ENCODE data around the gene CLEC11A. TPM values are rescaled to one million over a fixed set of nuclear protein-coding genes. Genes with fewer than 3 reads are reported as not detected.
"Not testable (repeated sequence)": the region's sequence is repeated elsewhere in the genome, so short reads cannot be mapped to it uniquely, and the experiment has no call there.

Gene CLEC11A
- polyA plus RNA-seq, 4 donors, result 22.8 to 39.3 (median 25.6) TPM

DNA sequence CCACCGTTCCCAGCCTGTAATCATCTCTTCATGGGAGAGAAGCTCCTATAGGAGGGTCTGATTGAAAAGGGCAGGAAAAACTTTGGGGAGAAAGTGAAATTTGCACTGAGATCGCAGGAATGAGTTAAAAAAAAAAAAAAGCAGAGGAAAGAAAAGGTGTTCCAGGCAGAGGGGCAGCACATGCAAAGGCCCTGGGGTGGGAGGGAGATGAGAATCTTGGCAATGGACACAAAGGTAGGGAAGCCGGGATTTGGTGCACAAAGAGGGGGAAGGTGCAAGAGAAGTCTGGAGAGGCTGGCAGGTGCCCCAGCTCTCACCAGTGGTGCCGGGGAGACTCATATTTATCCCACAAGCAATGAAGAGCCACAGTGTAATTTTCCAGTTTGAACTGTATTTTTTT is 30.7 kb downstream of the CLEC11A start:
- DNase-seq (ENCODE audit: low read depth in 4 of 4, low spot score in 3 of 4), result no peak

DNA sequence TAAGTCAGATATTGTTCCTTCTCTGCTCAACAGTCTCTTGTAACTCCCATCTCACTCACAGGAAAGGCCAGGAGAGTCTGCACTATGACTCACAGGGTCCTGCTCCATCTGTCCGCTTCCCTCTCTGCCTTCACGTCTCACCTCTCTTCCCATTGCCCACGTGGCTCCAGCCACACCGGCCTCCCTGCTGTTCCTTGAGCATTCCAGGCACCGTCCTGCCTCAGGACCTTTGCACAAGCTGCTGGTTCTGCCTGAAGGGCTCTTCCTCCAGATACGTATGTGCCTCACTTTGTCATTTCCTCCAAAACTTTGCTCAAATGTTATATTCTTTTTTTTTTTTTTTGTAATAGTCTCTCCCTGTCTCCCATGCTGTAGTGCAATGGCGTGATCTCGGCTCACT is 33.1 kb downstream of the CLEC11A start:
- DNase-seq (ENCODE audit: low read depth in 4 of 4, low spot score in 3 of 4), result not testable (repeated sequence)

DNA sequence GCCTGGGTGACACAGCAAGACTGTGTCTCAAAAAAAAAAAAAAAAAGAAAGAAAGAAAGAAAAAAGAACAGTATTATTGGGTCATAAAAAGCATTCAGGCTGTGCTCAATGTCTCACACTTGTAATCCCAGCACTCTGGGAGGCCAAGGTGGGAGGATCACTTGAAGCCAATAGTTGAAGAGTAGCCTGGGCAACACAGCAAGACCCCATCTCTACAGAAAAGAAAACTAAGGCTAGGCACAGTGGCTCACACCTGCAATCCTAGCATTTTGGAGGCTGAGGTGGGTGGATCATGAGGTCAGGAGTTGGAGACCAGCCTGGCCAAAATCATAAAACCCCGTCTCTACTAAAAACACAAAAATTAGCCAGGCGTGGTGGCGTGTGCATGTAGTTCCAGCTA is 34.5 kb downstream of the CLEC11A start:
- DNase-seq (ENCODE audit: low read depth in 4 of 4, low spot score in 3 of 4), result not testable (repeated sequence)

DNA sequence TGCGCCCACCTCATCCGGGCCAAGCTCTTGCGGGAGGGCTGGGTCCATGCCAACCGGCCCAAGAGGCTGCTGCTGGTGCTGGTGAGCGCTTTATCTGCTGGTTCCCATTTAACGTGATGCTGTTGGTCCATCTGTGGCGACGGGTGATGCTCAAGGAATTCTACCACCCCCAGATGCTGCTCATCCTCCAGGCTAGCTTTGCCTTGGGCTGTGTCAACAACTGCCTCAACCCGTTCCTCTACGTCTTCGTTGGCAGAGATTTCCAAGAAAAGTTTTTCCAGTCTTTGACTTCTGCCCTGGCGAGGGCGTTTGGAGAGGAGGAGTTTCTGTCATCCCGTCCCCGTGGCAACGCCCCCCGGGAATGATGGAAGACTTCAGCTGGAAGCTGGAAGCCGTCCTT is 35.9 kb downstream of the CLEC11A start:
- DNase-seq (ENCODE audit: low read depth in 4 of 4, low spot score in 3 of 4), result not testable (repeated sequence)

DNA sequence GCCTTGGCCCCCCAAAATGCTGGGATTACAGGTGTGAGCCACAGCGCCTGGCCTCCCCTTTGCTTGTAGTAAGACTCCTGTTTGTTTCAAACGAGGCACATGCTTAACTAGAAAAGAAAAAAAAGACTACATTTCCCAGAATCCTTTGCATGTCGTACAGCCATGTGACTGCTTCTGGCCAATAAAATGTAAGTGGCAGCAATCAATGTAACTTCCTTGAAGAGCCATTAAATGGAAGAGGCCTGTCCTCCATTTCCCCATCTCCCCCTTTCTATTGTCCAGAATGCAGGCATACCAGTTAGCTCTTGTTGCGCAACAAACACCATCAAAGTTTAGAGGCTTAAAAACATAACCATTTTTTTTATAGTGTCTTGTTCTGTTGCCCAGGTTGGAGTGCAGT is 36.7 kb downstream of the CLEC11A start:
- DNase-seq (ENCODE audit: low read depth in 4 of 4, low spot score in 3 of 4), result no peak

DNA sequence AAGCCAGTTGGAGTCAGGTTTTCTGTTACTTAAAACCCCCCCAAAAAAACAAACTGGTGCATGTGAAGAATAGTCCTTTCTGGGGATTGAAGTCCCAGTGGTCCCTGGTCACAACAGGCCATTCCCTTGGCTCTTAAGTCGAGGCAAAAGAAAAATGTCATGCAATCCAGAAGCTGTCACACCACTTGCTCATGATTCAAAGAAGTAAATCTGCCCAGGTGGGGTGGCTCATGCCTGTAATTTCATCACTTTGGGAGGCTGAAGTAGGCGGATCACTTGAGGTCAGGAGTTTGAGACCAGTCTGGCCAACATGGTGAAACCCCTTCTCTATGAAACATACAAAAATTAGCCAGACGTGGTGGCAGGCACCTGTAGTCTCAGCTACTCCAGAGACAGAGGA is 38.3 kb downstream of the CLEC11A start:
- not testable (repeated sequence) for DNase-seq (ENCODE audit: low read depth in 4 of 4, low spot score in 3 of 4)

DNA sequence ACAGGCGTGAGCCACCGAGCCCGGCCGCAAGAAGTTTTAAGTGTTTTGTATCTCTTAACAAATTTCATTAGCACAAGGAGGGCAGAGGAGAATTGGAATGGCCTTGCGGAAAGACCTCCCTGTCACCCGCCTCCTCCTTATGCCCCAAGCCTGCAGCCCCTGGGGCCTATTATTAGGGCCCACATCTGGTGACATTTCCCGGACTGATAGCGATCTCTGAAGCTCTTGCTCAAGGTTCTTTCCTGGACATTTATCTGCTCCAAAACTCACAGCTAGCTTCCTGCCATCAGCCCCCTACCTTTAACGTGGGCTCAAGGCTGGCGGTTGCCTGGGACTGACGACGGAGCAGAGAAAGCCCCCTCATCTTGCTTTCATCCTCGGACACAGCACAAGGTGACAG is 40.4 kb downstream of the CLEC11A start:
- DNase-seq (ENCODE audit: low read depth in 4 of 4, low spot score in 3 of 4), result not testable (repeated sequence)

DNA sequence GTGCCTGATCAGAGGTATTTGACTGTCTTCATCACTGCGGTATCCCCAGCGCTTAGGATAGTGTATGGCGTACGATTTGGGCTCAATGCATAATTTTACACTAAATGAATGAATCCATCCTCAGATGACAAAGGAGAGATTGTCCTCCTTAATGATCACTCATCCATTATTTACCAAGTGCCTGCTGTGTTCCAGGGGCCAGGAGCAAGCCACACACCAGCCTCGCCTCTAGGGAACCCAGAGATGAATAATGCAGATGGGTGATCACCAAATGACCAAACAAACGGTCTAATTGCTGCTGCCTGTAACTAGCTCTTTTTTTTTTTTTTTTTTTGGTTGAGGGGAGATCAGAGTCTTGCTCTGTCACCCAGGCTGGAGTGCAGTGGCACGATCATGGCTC is 41.2 kb downstream of the CLEC11A start:
- DNase-seq (ENCODE audit: low read depth in 4 of 4, low spot score in 3 of 4), result no peak

DNA sequence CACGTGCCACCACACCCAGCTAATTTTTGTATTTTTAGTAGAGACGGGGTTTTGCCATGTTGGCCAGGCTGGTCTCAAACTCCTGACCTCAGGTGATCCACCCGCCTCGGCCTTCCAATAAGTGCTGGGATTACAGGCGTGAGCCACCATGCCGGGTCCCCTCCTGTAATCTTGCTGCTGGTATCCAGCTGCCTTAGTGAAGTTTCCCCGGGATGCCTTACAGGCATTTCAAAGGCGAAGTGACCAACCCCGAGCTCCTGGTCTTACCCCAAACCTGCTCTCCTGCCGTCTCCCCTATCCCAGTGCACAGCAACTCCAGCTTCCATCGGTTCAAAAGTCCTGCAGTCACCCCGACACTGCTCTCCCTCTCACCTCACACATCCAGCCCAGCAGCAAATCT is 43.6 kb downstream of the CLEC11A start:
- DNase-seq (ENCODE audit: low read depth in 4 of 4, low spot score in 3 of 4), result not testable (repeated sequence)

DNA sequence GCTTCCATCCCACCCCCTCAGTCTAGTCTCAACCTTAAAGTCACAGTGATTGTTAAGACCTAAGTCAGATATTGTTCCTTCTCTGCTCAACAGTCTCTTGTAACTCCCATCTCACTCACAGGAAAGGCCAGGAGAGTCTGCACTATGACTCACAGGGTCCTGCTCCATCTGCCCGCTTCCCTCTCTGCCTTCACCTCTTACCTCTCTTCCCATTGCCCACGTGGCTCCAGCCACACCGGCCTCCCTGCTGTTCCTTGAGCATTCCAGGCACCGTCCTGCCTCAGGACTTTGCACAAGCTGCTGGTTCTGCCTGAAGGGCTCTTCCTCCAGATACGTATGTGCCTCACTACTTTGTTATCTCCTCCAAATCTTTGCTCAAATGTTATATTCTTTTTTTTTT is 44.1 kb downstream of the CLEC11A start:
- DNase-seq (ENCODE audit: low read depth in 4 of 4, low spot score in 3 of 4), result not testable (repeated sequence)

DNA sequence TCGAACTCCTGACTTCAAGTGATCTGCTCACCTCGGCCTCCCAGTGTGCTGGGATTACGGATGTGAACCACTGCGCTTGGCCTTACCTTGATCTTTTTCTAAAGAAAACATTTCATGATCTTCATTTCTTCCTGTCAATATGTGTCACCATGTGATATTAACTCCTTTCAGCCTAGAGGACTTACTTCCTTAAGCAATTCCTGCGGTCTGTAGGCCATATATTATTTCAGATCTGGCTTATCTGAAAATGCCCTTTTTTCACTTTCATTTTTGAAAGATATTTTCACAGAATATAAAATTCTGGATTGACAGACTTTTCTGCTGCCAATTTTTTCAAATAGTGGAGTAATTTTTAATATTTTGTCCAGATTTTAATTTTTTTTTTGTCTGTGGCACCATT is 45.1 kb downstream of the CLEC11A start:
- no peak for DNase-seq (ENCODE audit: low read depth in 4 of 4, low spot score in 3 of 4)

DNA sequence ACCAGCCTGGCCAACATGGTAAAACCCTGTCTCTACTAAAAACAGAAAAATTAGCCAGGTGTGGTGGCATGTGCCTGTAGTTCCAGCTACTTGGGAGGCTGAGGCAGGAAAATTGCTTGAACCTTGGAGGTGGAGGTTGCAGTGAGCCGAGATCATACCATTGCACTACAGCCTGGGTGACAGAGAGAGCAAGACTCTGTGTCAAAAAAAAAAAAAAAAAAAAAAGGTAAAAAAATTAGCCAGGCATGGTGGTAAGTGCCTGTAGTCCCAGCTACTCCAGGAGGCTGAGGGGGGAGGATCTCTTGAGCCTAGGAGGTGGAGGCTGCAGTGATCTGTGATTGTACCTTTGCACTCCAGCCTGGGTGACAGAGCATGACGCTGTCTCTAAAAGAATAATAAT is 47.0 kb downstream of the CLEC11A start, which contains the start of gene GPR32:
GPR32 (plus strand) TSS at position 301 of the 400 bp plus-strand sequence. CDS start 137 bp downstream, outside the sequence.
- DNase-seq (ENCODE audit: low read depth in 4 of 4, low spot score in 3 of 4), result not testable (repeated sequence)

DNA sequence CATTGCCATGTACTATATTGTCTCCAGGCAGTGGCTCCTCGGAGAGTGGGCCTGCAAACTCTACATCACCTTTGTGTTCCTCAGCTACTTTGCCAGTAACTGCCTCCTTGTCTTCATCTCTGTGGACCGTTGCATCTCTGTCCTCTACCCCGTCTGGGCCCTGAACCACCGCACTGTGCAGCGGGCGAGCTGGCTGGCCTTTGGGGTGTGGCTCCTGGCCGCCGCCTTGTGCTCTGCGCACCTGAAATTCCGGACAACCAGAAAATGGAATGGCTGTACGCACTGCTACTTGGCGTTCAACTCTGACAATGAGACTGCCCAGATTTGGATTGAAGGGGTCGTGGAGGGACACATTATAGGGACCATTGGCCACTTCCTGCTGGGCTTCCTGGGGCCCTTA is 47.7 kb downstream of the CLEC11A start:
- no peak for DNase-seq (ENCODE audit: low read depth in 4 of 4, low spot score in 3 of 4)

DNA sequence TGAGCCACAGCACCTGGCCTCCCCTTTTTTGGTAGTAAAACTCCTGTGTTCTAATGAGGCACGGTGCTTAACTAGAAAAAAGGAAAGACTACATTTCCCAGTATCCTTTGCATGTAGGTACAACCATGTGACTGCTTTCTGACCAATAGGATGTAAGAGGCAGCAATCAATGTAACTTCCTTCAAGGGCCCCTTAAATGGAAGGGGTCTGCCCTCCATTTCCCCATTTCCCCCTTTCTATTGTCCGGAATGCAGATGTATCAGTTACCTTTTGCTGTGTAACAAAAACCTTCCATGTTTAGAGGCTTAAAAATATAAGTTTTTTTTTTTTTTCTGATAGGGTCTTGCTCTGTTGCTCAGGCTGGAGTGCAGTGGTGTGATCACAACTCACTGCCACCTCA is 49.3 kb downstream of the CLEC11A start:
- DNase-seq (ENCODE audit: low read depth in 4 of 4, low spot score in 3 of 4), result no peak

DNA sequence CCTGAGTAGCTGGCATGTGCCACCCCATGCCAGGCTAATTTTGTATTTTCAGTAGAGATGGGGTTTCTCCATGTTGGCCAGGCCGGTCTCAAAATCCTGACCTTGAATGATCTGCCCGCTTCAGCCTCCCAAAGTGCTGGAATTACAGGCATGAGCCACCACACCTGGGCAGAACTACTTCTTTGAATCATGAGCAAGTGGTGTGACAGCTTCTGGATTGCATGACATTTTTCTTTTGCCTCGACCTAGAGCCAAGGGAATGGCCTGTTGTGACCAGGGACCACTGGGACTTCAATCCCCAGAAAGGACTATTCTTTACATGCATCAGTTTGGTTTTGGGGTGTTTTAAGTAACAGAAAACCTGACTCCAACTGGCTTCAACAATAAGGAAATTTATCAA is 49.7 kb downstream of the CLEC11A start:
- not testable (repeated sequence) for DNase-seq (ENCODE audit: low read depth in 4 of 4, low spot score in 3 of 4)

DNA sequence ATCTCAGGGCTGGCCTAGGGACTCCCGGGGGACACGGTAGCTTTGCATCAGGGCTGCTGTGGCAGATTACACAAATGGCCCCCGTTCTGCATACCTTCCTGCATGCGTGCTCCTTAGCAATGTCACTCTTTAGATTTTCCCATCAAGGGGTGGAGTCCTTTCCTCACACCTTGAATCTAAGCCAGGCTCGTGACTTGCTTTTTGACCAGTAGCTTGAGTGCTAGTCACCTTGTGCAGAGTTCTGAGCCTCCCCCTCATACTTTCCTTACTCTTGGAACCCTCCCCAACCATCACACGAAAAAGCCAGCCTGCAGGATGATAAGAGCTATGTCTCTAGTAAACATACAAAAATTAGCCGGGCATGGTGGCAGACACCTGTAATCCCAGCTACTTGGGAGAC is 50.3 kb downstream of the CLEC11A start:
- DNase-seq (ENCODE audit: low read depth in 4 of 4, low spot score in 3 of 4), result not testable (repeated sequence)

Other genes starting within 250 kb of the CLEC11A start
- 100 to 1,000 TPM; 115 to 189 (median 133) TPM for gene EMC10, start 246.9 kb upstream of the CLEC11A start, polyA plus RNA-seq (ENCODE audit: insufficient read length in 4 of 4)
- gene GARIN5A, start 246.5 kb upstream of the CLEC11A start, polyA plus RNA-seq (ENCODE audit: insufficient read length in 4 of 4), result 10 to 100 TPM in 1 of 4 donors, 1 to 10 TPM in 3; 7.7 to 10.3 (median 9.2) TPM
- 10 to 100 TPM in 1 of 4 donors, 1 to 10 TPM in 3; 6.7 to 16.9 (median 8.8) TPM for gene JOSD2, start 212.2 kb upstream of the CLEC11A start, polyA plus RNA-seq (ENCODE audit: insufficient read length in 4 of 4)
- gene ASPDH, start 209.5 kb upstream of the CLEC11A start, polyA plus RNA-seq (ENCODE audit: insufficient read length in 4 of 4), result 10 to 100 TPM in 3 of 4 donors, 1 to 10 TPM in 1; 6.5 to 14.8 (median 11.0) TPM
- 10 to 100 TPM; 18.1 to 29.8 (median 19.8) TPM for gene LRRC4B, start 154.9 kb upstream of the CLEC11A start, polyA plus RNA-seq (ENCODE audit: insufficient read length in 4 of 4)
- 1 to 10 TPM in 3 of 4 donors, under 1 TPM in 1; 0.96 to 1.4 (median 1.1) TPM for gene SYT3, start 83.5 kb upstream of the CLEC11A start, polyA plus RNA-seq (ENCODE audit: insufficient read length in 4 of 4)
- 1 to 10 TPM; 1.8 to 5.0 (median 2.2) TPM for gene C19orf81, start 73.9 kb upstream of the CLEC11A start, polyA plus RNA-seq (ENCODE audit: insufficient read length in 4 of 4)
- 1 to 10 TPM; 5.1 to 7.2 (median 5.9) TPM for gene SHANK1, start 3.6 kb upstream of the CLEC11A start, polyA plus RNA-seq (ENCODE audit: insufficient read length in 4 of 4)
- not detected for gene GPR32, start 47.1 kb downstream of the CLEC11A start, polyA plus RNA-seq (ENCODE audit: insufficient read length in 4 of 4)
- gene ACP4, start 67.1 kb downstream of the CLEC11A start, polyA plus RNA-seq (ENCODE audit: insufficient read length in 4 of 4), result under 1 TPM in 1 of 4 donors, not detected in 3; 0.21 TPM
- 1 to 10 TPM; 1.7 to 2.3 (median 2.0) TPM for gene KLK1, start 100.4 kb downstream of the CLEC11A start, polyA plus RNA-seq (ENCODE audit: insufficient read length in 4 of 4)
- gene KLK15, start 110.2 kb downstream of the CLEC11A start, polyA plus RNA-seq (ENCODE audit: insufficient read length in 4 of 4), result under 1 TPM in 1 of 4 donors, not detected in 3; 0.11 TPM
- under 1 TPM; 0.28 to 0.55 (median 0.38) TPM for gene KLK3, start 131.6 kb downstream of the CLEC11A start, polyA plus RNA-seq (ENCODE audit: insufficient read length in 4 of 4)
- gene KLK2, start 150.1 kb downstream of the CLEC11A start, polyA plus RNA-seq (ENCODE audit: insufficient read length in 4 of 4), result under 1 TPM in 2 of 4 donors, not detected in 2; 0.03 to 0.24 TPM
- gene KLK4, start 188.0 kb downstream of the CLEC11A start, polyA plus RNA-seq (ENCODE audit: insufficient read length in 4 of 4), result under 1 TPM in 2 of 4 donors, not detected in 2; 0.05 to 0.22 TPM
- gene KLK5, start 229.7 kb downstream of the CLEC11A start, polyA plus RNA-seq (ENCODE audit: insufficient read length in 4 of 4), result 1 to 10 TPM; 1.3 to 2.6 (median 2.1) TPM
- 10 to 100 TPM; 36.8 to 53.2 (median 42.2) TPM for gene KLK6, start 246.2 kb downstream of the CLEC11A start, polyA plus RNA-seq (ENCODE audit: insufficient read length in 4 of 4)